ENCODE measurements around the gene NLGN1.
A peak's percentile ranks its signal among the peaks of the same experiment; 100 is the strongest.

The NLGN1 gene

GRCh38 chr3:173644086-173645082 is 246.8 kb downstream of the NLGN1 start:
- DNase-seq, result no peak

DNA sequence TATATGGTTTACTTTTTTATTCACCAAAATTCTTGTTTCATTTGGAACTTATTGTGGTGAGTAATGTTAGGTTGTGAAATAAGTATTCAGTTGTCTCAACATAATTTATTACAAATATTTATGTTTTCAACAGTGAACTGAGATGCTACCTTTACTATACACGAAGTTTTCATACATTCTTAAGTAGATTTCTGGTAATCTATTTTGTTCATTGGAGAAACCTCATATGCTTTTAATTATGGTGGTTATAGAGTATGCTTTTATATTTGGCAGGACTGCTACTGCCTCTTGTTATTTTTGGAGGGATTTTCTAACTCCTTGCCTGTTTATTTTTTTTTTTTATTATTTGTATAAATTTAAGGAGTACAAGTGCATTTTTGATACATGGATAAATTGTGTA is 253.1 kb downstream of the NLGN1 start:
- DNase-seq, result no peak

DNA sequence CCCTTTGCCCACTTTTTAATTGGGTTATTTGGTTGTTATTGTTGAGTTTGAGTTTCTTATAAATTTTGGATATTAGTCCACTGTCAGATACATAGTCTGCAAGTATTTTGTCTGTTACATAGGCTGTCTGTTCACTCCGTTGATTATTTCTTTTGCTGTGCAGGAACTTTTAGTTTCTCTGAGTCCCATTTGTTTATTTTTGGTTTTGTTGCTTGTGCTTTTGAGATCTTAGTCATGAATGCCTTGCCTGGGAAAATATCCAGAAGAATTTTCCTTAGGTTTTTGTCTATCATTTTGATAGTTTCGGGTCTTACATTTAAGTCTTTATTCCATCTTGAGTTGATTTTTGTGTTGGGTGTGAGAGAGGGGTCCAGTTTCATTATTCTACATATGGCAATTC is 254.5 kb downstream of the NLGN1 start:
- DNase-seq, result no peak

DNA sequence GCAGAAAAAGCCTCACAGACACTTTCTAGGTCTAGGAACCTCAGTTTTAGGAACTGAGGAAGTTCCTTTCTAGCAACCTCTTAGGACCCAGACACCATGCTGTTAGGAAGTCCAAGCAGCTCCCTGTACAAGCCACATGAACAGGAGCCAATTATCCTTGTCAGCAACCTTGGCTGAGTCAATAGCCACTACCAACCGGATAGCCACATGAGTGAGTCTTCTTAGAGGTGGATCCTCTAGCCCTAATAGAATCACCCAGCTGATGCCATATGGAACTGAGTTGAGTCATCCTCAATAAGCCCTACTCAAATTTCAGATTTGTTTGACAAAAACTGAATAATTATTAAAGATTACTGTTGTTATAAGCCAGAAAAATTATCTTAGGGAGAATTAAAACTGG is 256.2 kb downstream of the NLGN1 start:
- DNase-seq, result no peak

- peak; percentile 69 for DNase-seq
These were observed 262.4 kb downstream of the NLGN1 start for GRCh38 chr3:173659972-173660371.

- no peak for DNase-seq
These were observed 263.2 kb downstream of the NLGN1 start for GRCh38 chr3:173660645-173661299.

- DNase-seq, result no peak
These were observed 266.2 kb downstream of the NLGN1 start for GRCh38 chr3:173663696-173664111.

GRCh38 chr3:173676094-173676493 is 278.6 kb downstream of the NLGN1 start:
- DNase-seq, result no peak

GRCh38 chr3:173681188-173681678 is 283.7 kb downstream of the NLGN1 start:
- no peak for DNase-seq

DNA sequence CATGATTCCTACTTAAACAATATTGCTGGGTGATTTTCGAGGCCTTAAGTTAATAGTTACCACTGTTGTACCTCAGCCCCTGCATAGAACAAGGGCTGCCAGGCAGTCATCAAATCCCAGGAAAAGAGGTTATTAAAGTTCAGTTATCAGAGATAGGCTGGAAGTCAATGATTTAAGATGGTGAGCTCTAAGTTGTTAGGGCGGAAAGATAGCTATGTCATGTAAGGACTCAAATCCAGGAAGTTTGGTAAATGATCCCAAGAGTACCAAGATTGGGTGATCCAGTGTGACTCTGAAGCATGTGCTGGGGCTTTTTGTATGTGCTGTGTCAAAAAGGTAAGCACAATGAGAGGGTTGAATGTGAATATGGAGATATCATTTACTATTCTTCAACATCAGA is 287.9 kb downstream of the NLGN1 start:
- no peak for DNase-seq

DNA sequence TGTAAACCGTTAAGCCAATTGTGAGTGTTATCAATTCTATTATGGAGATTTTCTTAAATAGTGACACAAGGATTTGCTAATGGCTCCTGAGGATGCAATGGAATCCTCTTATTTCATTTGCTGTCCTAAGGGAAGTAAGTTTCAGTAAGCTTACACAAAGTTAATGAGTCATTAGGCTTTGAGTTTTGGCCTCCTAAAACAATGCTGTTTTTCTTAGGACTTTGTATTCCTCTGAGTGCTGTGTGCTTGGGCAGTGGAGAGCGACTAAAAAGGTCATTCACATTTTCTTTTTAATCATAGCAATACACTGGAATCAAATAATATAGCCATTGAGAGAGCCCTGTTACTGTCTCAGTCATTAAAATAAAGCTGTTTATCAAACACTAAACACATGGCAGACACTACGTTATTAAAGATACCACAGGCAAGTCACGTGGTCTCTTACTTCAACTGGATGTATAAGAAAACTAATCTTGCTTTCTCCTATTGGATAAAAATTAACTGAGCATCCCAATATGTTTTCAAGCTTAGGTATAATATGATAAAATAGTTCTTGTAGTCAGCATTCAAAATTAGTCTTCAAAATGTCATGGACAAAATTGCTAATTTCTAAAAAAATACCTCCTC is 290.8 kb downstream of the NLGN1 start:
- DNase-seq, result no peak

DNA sequence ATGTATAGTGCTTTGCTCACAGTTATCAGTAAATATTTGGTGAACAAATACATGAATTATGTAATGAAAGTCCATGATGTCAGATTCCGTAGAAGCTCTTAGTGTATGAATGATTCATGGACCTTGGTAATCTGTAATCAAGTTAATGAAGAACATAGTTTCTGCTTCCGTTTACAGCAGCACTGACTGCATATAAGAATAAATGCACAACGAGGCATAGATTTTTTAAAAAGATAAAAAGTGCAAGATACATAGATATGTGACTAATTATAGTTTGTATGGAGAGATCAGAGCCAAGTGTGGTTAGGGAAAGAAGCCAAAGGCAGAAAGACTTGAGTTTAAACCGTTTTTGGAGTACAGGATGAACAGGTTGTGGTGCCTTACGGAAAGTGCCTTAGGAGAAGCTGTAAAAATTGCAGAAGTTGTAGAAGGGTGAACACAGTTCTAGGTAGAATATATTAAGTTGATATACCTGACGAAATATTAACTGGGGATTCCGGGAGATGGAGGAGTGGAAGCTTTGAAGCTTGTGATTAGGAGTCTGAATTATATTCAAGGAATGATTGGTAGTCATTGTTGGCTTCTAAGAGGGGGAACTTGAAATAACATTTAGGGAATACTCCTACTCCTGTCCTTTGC is 293.1 kb downstream of the NLGN1 start:
- no peak for DNase-seq

DNA sequence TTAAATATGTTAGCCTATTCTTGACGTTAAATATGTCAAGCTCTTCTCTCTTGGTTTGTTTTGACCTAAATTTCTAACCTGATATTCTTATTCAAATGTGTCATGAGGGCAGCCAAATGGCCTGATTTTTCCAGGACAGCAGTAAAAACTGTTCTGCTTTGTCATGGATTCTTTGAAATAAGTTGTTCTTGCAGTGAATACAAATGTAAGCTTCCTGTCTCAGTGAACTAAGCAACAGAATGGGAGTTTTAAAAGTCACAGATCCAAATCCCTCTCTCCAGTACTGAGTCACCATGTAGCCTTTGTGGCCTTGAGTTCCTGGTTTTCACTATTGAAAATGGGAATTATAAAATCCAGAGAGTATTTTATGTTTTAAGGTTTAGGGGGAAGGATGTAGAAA is 301.8 kb downstream of the NLGN1 start:
- DNase-seq, result no peak

- DNase-seq, result no peak
These were observed 302.8 kb downstream of the NLGN1 start for GRCh38 chr3:173700336-173700735.

- DNase-seq, result no peak
These were observed 305.0 kb downstream of the NLGN1 start for GRCh38 chr3:173702561-173702960.

DNA sequence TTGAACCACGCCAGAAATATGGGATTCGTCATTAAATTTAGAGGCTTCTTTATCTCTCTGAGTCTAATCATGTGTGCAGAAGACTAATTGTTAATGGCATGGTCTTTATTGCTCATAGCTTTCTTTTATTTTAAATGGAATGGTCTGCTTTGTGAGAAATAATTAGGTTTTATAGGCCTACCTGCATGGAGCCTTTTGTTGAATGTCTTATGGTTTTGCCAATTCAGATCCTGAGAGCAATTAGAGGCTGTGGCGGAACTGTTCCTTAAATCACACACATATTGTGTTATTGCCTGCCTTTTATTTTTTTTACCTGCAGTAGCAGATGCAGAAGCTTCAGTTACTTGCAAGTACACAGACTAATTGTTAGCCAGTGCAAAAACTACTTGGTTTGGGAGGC is 306.2 kb downstream of the NLGN1 start:
- no peak for DNase-seq

DNA sequence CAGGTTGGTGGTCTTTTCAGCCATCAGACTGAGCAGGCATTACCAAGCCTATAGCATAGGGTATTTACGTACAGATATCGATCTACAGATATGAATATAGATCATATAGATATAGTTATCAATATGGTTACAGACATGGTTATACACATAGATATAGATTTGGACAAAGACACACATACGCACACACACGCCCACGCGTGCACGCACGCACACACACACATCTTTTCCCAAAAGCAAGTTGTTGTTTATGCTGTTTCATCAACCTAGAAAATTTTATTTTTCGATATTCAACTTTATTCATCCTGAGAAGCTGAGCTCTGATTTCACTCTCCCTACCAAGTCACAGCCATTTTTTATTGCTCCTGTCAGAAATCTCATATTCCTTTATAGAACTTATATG is 309.1 kb downstream of the NLGN1 start:
- no peak for DNase-seq

DNA sequence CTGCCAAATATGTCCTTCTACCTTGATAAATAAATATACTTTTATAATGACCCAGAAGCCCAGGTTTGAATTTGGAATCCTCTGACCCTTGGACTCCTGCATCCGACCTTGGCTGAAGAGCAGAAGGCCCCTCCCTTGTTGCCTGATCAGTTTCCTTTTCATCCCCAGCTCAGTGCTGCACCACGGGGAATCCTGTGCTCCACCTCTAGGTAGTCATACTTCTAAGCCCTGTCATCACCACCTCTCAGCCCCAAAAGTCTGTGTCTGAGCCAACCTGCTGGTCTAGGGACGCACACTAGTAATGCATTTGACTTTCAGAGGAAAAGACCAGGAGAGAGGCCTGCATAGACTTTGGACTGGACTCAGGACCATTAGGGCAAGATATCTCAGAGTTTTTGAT is 310.6 kb downstream of the NLGN1 start:
- DNase-seq, result no peak

GRCh38 chr3:173709026-173709425 is 311.5 kb downstream of the NLGN1 start:
- no peak for DNase-seq

- DNase-seq, result no peak
These were observed 314.1 kb downstream of the NLGN1 start for GRCh38 chr3:173711619-173712018.

- DNase-seq, result no peak
These were observed 322.0 kb downstream of the NLGN1 start for GRCh38 chr3:173719585-173719984.

DNA sequence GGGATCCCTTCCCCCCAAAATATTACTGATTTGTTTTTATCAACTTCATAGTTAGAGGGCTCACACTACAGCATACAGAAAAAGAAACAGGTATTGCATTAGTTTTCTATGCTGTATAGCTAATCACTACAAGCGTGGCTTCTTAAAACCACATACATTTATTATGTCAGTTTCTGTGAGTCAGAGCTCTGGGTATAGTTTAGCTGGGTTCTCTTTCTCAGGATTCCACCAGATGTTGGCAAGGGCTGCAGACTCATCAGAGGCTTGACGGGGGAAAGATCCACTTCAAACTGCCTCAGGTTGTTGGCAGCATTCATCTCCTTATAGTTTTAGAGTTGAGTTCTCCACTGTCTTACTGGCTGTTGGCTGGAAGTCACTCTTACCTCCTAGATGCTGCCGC is 328.0 kb downstream of the NLGN1 start:
- DNase-seq, result no peak

GRCh38 chr3:173730391-173730790 is 332.8 kb downstream of the NLGN1 start:
- DNase-seq, result no peak
